ENCODE data around the gene ATXN1.

GRCh38 chr6:16466800-16467553 is 294.3 kb downstream of the ATXN1 start:
- no peak for TF ChIP-seq CTCF (IDR thresholded peaks at IDR 0.05; ENCODE audit: low read depth, low read length)
- TF ChIP-seq EZH2phosphoT487 (IDR thresholded peaks at IDR 0.05; ENCODE audit: low read depth), result no peak
